GM21526 (cell line): ENCODE results near the gene SLC12A6.

Experiments
- ATAC-seq: cut with Tn5 transposase; IDR thresholded peaks from one replicate; pipeline ENCODE4 v1.9.1; 2021; ENCODE audit warnings: moderate library complexity; ENCODE audit not compliant: unreplicated experiment, low FRiP score

The SLC12A6 gene

GRCh38 chr15:34271493-34271892 is 66.1 kb downstream of the SLC12A6 start:
- no peak for ATAC-seq

GRCh38 chr15:34266751-34267150 is 70.8 kb downstream of the SLC12A6 start:
- no peak for ATAC-seq

- ATAC-seq, result no peak
These were observed 73.5 kb downstream of the SLC12A6 start for GRCh38 chr15:34264076-34264475.

DNA sequence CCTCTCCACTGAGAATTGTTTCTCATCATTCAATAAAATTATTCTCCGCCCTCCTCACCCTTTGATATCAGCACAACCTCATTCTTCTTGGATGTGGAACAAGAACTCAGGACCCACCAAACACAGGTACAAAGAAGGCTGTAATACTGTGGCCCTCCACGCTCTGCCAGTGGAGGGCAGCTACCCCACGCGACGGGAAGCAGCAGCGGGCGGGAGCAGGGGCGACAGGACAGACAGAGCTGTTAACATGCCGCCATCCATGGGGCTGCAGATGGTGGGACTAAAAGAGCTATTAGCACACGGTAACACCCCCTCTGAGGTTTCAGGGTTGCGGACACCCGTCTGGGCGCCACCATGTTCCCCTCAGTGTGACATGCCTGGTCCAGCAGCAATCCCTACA is 75.2 kb downstream of the SLC12A6 start:
- ATAC-seq, result no peak

DNA sequence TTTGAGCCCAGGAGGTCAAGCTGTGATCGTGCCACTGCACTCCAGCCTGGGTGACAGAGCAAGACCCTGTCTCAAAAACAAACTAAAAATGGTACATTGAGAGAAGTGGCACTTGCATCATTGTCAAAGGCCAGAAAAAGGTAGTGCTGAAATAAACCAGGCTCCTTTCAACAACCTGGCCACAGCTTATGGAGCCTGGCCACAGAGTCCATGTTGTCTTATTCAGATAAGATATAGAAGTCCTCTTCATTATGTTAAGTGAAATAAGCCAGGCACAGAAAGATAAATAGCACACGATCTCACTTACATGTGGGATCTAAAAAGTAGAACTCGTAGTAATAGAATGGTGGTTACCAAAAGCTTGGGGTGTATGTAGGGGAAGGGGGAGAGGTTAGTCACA is 78.0 kb downstream of the SLC12A6 start:
- ATAC-seq, result no peak

- no peak for ATAC-seq
These were observed 79.4 kb downstream of the SLC12A6 start for GRCh38 chr15:34258151-34258550.

- no peak for ATAC-seq
These were observed 85.0 kb downstream of the SLC12A6 start for GRCh38 chr15:34252545-34252944.

- ATAC-seq, result no peak
These were observed 89.4 kb downstream of the SLC12A6 start for GRCh38 chr15:34248190-34248589.

DNA sequence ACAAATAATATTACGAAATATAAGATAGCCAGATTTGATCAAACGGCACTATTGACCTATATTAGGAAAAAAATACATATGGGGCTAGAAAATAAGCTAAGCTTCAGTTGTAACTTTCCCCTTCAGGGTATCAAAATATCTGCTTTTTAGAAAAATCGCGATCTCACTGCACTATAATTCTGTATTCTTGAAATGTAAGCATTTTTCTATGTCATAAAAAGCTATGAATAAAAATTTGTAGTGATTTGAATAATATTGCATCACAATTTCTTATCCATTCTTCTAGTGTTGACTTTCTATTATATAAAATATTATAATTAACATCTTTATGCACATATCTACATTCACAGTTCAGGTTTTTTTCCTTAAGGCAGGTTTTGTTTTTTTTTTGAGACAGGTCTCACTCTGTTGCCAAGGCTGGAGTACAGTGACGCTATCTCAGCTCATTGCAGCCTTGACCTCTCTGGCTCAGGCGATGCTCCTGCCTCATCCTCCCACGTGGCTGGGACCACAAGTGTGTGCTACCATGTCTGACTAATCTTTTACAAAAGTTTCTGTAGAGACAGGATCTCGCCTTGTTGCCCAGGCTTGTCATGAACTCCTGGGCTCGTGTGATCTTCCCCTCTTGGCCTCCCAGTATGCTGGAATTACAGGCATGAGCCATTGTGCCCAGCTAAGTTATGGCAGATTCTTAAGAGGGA is 91.2 kb downstream of the SLC12A6 start:
- ATAC-seq, result no peak

GRCh38 chr15:34243226-34243625 is 94.4 kb downstream of the SLC12A6 start:
- no peak for ATAC-seq

GRCh38 chr15:34242331-34242710 is 95.3 kb downstream of the SLC12A6 start:
- ATAC-seq, result no peak

GRCh38 chr15:34241376-34242330 is 95.9 kb downstream of the SLC12A6 start:
- ATAC-seq, result no peak

DNA sequence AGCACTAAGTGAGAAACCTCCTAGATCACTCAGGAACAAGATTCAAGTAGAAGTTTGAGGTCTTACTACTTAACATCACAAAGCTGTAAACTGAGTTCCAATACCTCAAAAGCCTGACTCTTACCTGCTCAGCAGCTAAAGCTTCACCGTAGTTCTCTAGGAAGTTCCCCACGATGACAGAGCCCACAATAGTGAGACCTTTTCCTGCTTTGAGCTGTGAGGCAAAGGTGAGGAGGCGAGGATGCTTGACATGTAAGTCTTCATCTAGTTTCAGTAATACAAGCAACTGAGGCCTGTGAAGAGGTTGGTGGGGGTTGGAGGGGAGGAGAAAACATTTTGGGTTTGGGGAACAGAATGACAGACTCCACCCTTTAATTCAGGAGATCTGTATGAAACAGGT is 97.0 kb downstream of the SLC12A6 start:
- ATAC-seq, result no peak

DNA sequence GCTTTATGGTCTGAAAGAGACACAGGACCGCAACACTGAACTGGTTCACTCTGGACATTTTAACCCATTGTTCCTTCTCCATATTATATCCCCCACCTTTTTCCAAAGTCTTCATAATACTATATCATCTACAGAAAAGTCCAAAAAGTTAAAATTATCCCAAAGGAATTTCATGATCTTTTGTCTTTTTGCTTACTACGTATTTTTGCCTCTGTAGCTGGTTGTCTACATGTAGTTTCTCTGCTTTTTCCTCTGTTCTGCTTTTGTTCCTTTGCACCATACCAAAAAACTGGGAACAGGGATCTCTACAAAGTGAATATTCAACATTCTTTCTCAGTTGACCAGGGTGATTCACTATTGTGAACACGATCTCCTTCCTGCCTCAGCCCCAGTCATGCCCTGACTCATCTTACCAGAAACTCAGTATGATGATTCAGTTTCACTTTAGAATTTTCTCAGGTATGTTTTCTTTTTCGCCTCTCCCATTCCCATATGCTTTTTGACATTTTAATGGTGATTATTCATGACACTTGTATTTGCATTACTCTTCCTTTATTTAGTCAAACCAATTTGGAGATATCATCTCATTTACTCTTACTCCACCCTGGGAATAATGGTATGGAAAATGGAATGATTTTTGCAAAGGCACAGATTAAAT is 98.3 kb downstream of the SLC12A6 start:
- ATAC-seq, result no peak

DNA sequence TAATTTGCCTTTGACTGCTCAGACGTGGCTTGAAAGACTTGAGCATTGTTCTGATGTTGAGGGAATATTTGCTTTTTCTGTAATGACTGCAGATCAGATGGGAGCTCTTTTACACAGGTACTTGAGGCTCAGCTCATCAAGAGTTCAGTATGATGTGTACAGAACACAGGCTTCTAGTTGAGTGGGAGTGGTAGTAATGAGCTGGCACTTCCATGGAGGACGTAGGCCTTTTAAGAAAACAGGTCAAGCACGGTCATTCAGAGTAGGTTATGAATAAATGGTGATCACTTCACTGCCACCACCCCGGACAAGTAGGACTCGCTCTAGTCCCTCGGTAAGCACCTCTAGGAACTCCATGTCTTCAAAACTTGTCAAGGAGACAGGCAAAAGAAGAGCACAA is 104.0 kb downstream of the SLC12A6 start:
- no peak for ATAC-seq

GRCh38 chr15:34223904-34224596 is 113.5 kb downstream of the SLC12A6 start:
- no peak for ATAC-seq

DNA sequence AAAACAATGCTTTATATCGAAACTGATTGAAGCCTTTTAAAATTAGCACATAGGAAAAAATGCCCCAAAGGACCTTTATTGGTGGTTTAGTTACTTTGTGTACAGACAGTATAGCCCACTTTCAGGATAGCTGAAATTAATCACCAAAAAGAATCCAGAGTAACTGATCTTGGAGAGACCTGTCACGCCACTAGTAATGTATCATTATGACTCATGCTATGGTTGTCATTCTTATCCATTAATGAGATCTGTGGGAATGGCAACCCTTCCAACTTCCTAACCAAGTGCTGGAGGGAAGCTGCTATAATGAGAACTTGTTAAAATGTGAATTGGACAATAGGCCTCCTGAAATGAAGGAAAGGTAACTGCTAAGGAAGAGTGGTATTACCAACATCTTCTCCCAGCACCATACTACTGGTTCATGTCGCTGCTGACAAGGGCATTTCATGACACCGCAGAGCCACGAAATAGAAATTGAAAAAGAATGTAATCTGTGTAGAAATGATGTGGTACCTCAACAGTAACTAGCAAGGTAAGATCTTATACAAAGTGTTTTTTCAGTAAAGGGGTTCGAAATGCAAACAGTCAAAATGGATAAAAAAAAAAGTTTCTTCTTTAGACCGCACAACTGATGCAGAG is 119.9 kb downstream of the SLC12A6 start:
- ATAC-seq, result no peak

DNA sequence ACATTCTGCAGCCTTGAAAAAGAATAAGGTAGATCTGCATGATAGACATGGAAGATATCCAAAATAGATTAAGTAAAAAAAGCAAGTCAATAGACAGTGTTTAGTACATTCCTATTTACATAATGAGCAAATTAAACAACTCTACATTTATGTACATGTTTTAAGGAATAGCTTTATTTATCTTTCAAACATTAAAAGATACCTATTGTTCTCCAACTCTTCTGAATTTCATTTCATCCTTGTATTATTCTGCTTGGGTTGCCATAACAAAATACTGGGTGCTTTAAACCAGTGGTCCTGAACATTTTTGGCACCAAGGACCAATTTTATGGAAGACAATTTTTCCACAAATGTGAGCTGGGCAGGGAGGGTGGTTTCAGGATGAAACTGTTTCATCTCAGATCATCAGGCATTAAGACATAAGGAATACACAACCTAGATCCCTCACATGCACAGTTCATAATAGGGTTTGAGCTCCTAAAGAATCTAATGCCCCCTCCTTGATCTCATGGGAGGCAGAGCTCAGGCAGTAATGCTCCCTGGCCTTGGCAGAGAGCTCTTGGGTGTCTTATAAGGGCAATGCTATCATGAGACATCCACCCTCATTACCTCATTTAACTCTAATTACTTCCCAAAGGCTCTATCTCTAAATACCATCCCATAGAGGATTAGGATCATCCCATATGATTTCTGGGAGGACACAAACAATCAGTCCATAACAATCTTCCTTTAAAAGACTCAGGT is 120.9 kb downstream of the SLC12A6 start:
- ATAC-seq, result no peak

DNA sequence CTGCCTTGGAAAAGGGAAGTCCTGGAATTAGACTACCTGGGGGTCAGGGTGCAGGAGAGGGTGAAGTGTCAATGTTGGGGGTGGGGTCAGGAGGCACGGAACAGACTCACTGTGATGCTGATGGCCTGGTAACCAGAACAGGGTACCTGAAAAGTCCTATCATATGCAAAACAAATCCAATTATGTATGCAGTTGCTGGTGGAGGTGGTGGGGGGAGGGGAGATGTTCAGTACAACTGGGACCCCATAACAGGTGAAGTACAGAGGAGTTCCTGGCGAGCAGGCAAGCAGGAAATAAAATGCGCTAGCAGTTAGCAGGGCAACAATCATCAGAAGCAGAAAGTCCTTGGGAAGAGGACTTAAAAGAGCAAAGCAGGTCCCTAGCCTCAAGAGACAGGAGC is 123.4 kb downstream of the SLC12A6 start:
- ATAC-seq, result no peak

DNA sequence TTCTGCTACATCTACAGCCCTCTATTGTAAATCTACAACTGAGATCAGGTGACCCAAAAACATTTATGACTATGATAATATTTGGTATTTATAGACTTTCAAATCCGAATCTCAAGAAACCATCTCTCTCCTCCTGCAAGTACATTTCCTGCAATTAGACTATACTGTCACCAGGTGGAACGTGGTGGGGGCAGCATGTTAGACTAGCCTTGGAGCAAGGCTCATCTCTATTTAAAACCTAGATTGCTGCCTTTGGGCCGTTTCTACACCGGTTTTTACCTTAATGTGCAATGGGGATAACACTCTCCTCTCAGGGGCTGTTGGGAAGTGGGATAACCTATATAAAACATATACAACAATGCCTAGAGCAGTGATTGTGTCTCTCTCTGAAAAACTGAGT is 123.9 kb downstream of the SLC12A6 start:
- ATAC-seq, result no peak
